PC-3 (cell line): ENCODE measurements around the gene VPS13A. TPM values are rescaled to one million over a fixed set of nuclear protein-coding genes. Genes with fewer than 3 reads are reported as not detected.

Experiments used
- ATAC-seq: fragments of 200-7000 bp; cut with Tn5 transposase; 2 replicates; pipeline ENCODE4 v1.9.1; 2020; ENCODE audit warnings: mild to moderate bottlenecking, moderate library complexity
- BruUV-seq: library from RNA; stranded (reverse); fragments of 400-500 nt; replicated peaks from 2 replicates; lab custom pipeline; 2021; lab: Mats Ljungman, UMichigan
- CTCF ChIA-PET: fragments of 300-600 bp; sonication (Branson Sonifier 250); formaldehyde crosslinking; loops from one replicate; lab custom pipeline; 2022; ENCODE audit warnings: antibody characterized with exemption; lab: Charles Lee
- POLR2A ChIA-PET: fragments of 300-600 bp; sonication (Branson Sonifier 250); formaldehyde crosslinking; loops from one replicate; lab custom pipeline; 2022; ENCODE audit warnings: antibody characterized with exemption; ENCODE audit not compliant: unreplicated experiment; lab: Charles Lee
- DNase-seq: peaks from one replicate; pipeline ENCODE4 v3.0.0-alpha.2; 2015
- H2AFZ ChIP-seq: fragments of 300-600 bp; sonication (generic); 2 replicates; pipeline ENCODE4 v1.6.0; 2016; ENCODE audit warnings: antibody characterized with exemption, low read length
- H3F3A ChIP-seq: fragments of 300-600 bp; sonication (generic); one replicate; pipeline ENCODE4 v1.6.0; 2017; ENCODE audit warnings: antibody characterized with exemption, low read length, control low read depth, mild to moderate bottlenecking; ENCODE audit not compliant: unreplicated experiment
- H3K27ac ChIP-seq: fragments of 300-600 bp; sonication (generic); 2 replicates; pipeline ENCODE4 v1.5.1; 2016; ENCODE audit warnings: mild to moderate bottlenecking, low read length
- H3K27me3 ChIP-seq: fragments of 300-600 bp; sonication (generic); 2 replicates; pipeline ENCODE4 v1.6.1; 2016; ENCODE audit warnings: low read length, mixed read lengths
- H3K36me3 ChIP-seq: fragments of 300-600 bp; sonication (generic); 2 replicates; pipeline ENCODE4 v1.6.1; 2016; ENCODE audit warnings: low read depth, mixed run types, low read length, mixed read lengths
- H3K4me1 ChIP-seq: fragments of 300-600 bp; sonication (generic); 2 replicates; pipeline ENCODE4 v1.5.1; 2016; ENCODE audit warnings: low read length; ENCODE audit not compliant: insufficient read depth
- H3K4me2 ChIP-seq: fragments of 300-600 bp; sonication (generic); 2 replicates; pipeline ENCODE4 v1.6.0; 2016; ENCODE audit warnings: low read length
- H3K4me3 ChIP-seq: fragments of 300-600 bp; sonication (generic); 2 replicates; pipeline ENCODE4 v1.5.1; 2016; ENCODE audit warnings: mild to moderate bottlenecking, low read length, mixed read lengths
- H3K79me2 ChIP-seq: fragments of 300-600 bp; sonication (generic); 2 replicates; pipeline ENCODE4 v1.6.1; 2017; ENCODE audit warnings: low read length, mixed read lengths
- H3K9ac ChIP-seq: fragments of 300-600 bp; sonication (generic); 2 replicates; pipeline ENCODE4 v1.6.0; 2016; ENCODE audit warnings: mild to moderate bottlenecking, low read length
- H3K9me2 ChIP-seq: fragments of 300-600 bp; sonication (generic); replicated peaks from 2 replicates; pipeline ENCODE4 v1.6.1; 2016; ENCODE audit warnings: mixed run types, low read length, mixed read lengths
- H3K9me3 ChIP-seq: fragments of 300-600 bp; sonication (generic); 2 replicates; pipeline ENCODE4 v1.6.1; 2016; ENCODE audit warnings: low read length, mixed read lengths
- H4K20me1 ChIP-seq: fragments of 300-600 bp; sonication (generic); 2 replicates; pipeline ENCODE4 v1.6.1; 2016; ENCODE audit warnings: low read length, mixed read lengths
- CTCF ChIP-seq: fragments of 300-600 bp; sonication (generic); conservative IDR thresholded peaks from 2 replicates; pipeline ENCODE4 v1.5.1; 2017; ENCODE audit warnings: antibody characterized with exemption, low read depth, mild to moderate bottlenecking, low read length
- EZH2 ChIP-seq: fragments of 300-600 bp; sonication (generic); IDR thresholded peaks from one replicate; pipeline ENCODE4 v1.6.1; 2017; ENCODE audit warnings: antibody characterized with exemption, mild to moderate bottlenecking, low read length; ENCODE audit not compliant: unreplicated experiment
- EZH2phosphoT487 ChIP-seq: fragments of 300-600 bp; sonication (generic); IDR thresholded peaks from 2 replicates; pipeline ENCODE4 v1.6.1; 2018; ENCODE audit warnings: mild to moderate bottlenecking, antibody characterized with exemption, low read length, borderline replicate concordance
- intact Hi-C: fragments of 100-400 bp; cut with micrococcal nuclease; formaldehyde crosslinking; loops from 2 replicates; pipeline ENCODE4 v1.9.0; 2023
- total RNA-seq: library from RNA; depleted of rRNA; stranded (reverse); fragments of >200 nt; gene quantifications from 2 replicates; pipeline ENCODE4 v1.2.3, GENCODE V29; 2014

Gene VPS13A
- total RNA-seq, 1 experiment from 2014 or later: 17.5 TPM

GRCh38 chr9:77325058-77325457, 147.7 kb downstream of the VPS13A start:
- CTCF ChIA-PET: no interaction called here
- Histone ChIP-seq H3K9ac (no peak overlapping the region), H2AFZ (no peak overlapping the region), H3F3A (no peaks in the 10 kb centered on the region), H3K9me3 (no peaks in the 10 kb centered on the region), H4K20me1 (no peaks in the 10 kb centered on the region), H3K27ac (no peak overlapping the region), H3K4me2 (no peak overlapping the region), H3K4me1 (no peaks in the 10 kb centered on the region), H3K79me2 (no peaks in the 10 kb centered on the region), H3K36me3 (no peaks in the 10 kb centered on the region), H3K4me3 (no peak overlapping the region), H3K9me2 (no peaks in the 10 kb centered on the region), H3K27me3 (no peaks in the 10 kb centered on the region)
- DNase-seq: no peak
- POLR2A ChIA-PET: no interaction called here
- no peak for ATAC-seq
- no TSS peak for BruUV-seq
- TF ChIP-seq EZH2 (no peak), EZH2phosphoT487 (no peak), CTCF (no peak)
- intact Hi-C loops: no loop called here

GRCh38 chr9:77328102-77328501, 150.8 kb downstream of the VPS13A start:
- Histone ChIP-seq H3K9me2 (no peaks in the 10 kb centered on the region), H3K4me1 (no peaks in the 10 kb centered on the region), H3K27me3 (no peaks in the 10 kb centered on the region), H3K27ac (no peak overlapping the region), H3K9me3 (no peaks in the 10 kb centered on the region), H3K36me3 (no peaks in the 10 kb centered on the region), H2AFZ (no peak overlapping the region), H3K79me2 (no peaks in the 10 kb centered on the region), H4K20me1 (no peaks in the 10 kb centered on the region), H3K9ac (no peak overlapping the region), H3K4me2 (no peak overlapping the region), H3K4me3 (no peak overlapping the region), H3F3A (no peaks in the 10 kb centered on the region)
- ChIA-PET POLR2A (no interaction called here), CTCF (no interaction called here)
- BruUV-seq: no TSS peak
- ATAC-seq: no peak
- no peak for TF ChIP-seq CTCF
- no peak for TF ChIP-seq EZH2
- TF ChIP-seq EZH2phosphoT487: no peak
- intact Hi-C loops: no loop called here
- DNase-seq: no peak

- no peaks in the 10 kb centered on the region for H3F3A ChIP-seq
- H3K4me1 ChIP-seq: no peaks in the 10 kb centered on the region
- no peaks in the 10 kb centered on the region for H3K9me2 ChIP-seq
- H3K9ac ChIP-seq: no peak overlapping the region
- no peaks in the 10 kb centered on the region for H3K9me3 ChIP-seq
- H3K27me3 ChIP-seq: no peaks in the 10 kb centered on the region
- no peak overlapping the region for H3K4me2 ChIP-seq
- no peak overlapping the region for H2AFZ ChIP-seq
- no peak overlapping the region for H3K4me3 ChIP-seq
- no TSS peak for BruUV-seq
- TF ChIP-seq EZH2phosphoT487 (no peak), EZH2 (no peak), CTCF (no peak)
- H3K36me3 ChIP-seq: 0 out of 2 replicates have a peak, but pooled peaks cover 9% of the 10 kb centered on the region
- ATAC-seq (no peak), DNase-seq (no peak)
- intact Hi-C loops: no loop called here
- ChIA-PET CTCF (no interaction called here), POLR2A (no interaction called here)
- H3K27ac ChIP-seq: no peak overlapping the region
- H4K20me1 ChIP-seq: no peaks in the 10 kb centered on the region
- no peaks in the 10 kb centered on the region for H3K79me2 ChIP-seq
Observed at GRCh38 chr9:77370064-77370463, 192.7 kb downstream of the VPS13A start.
